ENCODE data around the gene JADE2.

DNA sequence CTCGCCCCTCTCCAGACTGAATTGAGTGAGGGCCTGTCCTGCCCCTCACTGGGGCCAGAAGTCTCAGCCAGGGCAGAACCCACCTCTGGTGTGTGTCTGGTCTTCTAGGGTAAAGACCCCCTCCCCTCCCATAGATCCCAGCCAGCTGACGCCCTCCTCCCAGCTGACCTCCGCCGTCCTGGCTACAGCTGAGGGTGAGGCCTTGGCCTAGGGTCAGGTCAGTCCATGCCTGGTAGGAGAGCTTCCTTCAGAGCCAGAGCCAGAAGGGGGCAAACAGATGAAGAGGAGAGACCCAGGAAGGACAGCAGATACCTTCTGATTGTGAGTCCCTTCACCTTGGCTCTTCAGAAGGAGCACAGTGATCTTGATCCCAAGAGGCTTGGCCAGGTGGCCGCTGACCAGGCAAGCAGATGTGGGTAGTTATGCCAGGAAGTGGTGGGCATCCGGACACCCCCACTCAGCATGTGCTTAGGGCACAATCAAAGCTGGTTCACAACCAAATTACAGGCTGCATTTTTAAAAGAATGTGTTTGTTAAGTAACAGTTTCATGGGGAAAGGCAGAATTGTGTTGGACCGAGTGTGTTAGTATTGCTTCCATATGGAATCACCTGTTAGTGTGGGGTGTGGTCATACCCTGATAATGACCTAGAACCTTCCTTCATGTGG is 29.9 kb downstream of the JADE2 start:
- no peak for TF ChIP-seq EZH2 (IDR thresholded peaks at IDR 0.05; ENCODE audit: borderline replicate concordance, low read depth, low read length, severe bottlenecking)
- TF ChIP-seq, protein P1, sequence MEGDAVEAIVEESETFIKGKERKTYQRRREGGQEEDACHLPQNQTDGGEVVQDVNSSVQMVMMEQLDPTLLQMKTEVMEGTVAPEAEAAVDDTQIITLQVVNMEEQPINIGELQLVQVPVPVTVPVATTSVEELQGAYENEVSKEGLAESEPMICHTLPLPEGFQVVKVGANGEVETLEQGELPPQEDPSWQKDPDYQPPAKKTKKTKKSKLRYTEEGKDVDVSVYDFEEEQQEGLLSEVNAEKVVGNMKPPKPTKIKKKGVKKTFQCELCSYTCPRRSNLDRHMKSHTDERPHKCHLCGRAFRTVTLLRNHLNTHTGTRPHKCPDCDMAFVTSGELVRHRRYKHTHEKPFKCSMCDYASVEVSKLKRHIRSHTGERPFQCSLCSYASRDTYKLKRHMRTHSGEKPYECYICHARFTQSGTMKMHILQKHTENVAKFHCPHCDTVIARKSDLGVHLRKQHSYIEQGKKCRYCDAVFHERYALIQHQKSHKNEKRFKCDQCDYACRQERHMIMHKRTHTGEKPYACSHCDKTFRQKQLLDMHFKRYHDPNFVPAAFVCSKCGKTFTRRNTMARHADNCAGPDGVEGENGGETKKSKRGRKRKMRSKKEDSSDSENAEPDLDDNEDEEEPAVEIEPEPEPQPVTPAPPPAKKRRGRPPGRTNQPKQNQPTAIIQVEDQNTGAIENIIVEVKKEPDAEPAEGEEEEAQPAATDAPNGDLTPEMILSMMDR (IDR thresholded peaks at IDR 0.05; ENCODE audit: extremely low read depth in 1 of 2, insufficient read depth in 1 of 2, low read depth in 1 of 2, low read length in 2 of 2): no peak
